ENCODE measurements around the gene MCC. TPM values are rescaled to one million over a fixed set of nuclear protein-coding genes. Genes with fewer than 3 reads are reported as not detected.

MCC gene
- total RNA-seq, 1 donor from 2014 or later = 47.9 TPM

DNA sequence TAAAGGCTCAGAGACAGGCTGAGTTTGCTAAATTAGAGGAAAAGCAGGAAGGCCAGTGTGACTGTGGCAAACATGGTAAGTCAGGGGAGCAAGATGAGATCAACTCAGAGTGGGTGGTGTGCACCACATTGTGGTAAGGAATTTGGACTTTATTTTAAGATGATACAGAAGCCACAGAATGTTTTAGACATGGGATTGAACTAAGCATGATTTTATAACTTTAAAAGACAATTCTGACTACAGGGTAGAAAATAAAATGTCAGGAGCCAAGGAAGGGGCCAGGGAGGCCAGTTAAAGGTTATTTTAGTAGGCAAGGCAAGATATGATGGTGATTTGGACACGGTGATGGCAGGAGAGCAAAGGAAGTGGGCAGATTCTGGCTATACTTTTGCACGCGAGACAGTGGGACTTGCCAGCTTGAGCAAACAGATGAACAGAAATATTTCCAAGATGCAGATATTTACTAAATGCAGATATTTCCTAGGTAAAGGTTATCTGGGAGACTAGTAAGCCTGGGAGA is 107.4 kb downstream of the MCC start:
- peaks cover 8% of the 10 kb centered on the region for H3K4me1 ChIP-seq
- intact Hi-C loops (cut with DNase I) = no loop called here
- no peak for DNase-seq (ENCODE audit: extremely low spot score in 2 of 2)
- no peaks in the 10 kb centered on the region for H3K27me3 ChIP-seq
- H3K9me3 ChIP-seq = no peaks in the 10 kb centered on the region
- H3K27ac ChIP-seq = no peak overlapping the region
- no peak for TF ChIP-seq POLR2AphosphoS5 (IDR thresholded peaks at IDR 0.05; ENCODE audit: insufficient read depth in 1 of 2, low read depth in 1 of 2)
- TF ChIP-seq POLR2A (IDR thresholded peaks at IDR 0.05) = no peak
- TF ChIP-seq, protein P1, sequence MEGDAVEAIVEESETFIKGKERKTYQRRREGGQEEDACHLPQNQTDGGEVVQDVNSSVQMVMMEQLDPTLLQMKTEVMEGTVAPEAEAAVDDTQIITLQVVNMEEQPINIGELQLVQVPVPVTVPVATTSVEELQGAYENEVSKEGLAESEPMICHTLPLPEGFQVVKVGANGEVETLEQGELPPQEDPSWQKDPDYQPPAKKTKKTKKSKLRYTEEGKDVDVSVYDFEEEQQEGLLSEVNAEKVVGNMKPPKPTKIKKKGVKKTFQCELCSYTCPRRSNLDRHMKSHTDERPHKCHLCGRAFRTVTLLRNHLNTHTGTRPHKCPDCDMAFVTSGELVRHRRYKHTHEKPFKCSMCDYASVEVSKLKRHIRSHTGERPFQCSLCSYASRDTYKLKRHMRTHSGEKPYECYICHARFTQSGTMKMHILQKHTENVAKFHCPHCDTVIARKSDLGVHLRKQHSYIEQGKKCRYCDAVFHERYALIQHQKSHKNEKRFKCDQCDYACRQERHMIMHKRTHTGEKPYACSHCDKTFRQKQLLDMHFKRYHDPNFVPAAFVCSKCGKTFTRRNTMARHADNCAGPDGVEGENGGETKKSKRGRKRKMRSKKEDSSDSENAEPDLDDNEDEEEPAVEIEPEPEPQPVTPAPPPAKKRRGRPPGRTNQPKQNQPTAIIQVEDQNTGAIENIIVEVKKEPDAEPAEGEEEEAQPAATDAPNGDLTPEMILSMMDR (IDR thresholded peaks at IDR 0.05) = no peak
- H3K36me3 ChIP-seq = no peaks in the 10 kb centered on the region
- no peak overlapping the region for H3K4me3 ChIP-seq

DNA sequence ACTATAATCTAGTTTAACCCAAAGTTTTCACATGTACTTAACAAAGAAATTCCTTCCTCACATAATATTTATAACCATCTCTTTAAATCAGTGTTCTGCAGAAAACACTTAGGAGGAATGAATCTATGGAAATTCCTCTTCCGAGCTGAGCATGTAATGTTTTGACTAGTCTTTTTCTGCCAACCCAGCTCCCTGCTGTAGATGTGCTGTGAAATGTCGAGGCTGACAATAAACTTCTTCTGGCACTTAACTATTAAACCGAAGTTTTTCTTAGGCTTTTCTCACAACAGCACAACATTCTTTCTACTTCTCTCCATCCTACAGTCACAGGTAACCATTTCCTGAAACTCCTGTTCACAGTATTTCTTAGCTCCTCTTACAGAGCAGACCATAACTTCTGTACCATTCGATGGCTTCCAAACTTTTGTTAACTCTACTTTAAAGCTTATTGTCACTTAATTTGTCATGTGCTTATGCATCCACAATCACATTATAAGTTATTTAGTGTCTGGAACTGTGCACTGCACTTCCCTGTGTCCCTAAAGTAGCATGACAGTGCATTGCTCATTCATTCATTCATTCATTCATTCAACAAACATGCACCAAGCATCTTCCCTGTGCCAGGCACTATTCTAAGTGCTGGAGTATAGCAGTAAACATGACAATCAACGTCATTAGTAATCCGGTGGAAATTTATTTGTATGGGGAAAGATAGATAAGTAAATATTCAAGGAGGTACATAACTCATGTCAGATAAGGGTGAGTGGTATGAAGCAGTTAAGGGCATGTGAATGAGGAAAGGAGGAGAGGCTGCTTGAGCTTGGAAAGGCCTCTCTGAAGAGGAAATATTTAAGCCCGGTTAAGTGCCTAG is 108.1 kb downstream of the MCC start:
- TF ChIP-seq POLR2AphosphoS5 (IDR thresholded peaks at IDR 0.05; ENCODE audit: insufficient read depth in 1 of 2, low read depth in 1 of 2) (no peak), POLR2A (IDR thresholded peaks at IDR 0.05) (no peak)
- TF ChIP-seq, protein P1 (IDR thresholded peaks at IDR 0.05) = no peak
- H3K27me3 ChIP-seq = no peaks in the 10 kb centered on the region
- H3K4me3 ChIP-seq = no peak overlapping the region
- H3K36me3 ChIP-seq = no peaks in the 10 kb centered on the region
- H3K4me1 ChIP-seq = peaks cover 8% of the 10 kb centered on the region
- no peak for DNase-seq (ENCODE audit: extremely low spot score in 2 of 2)
- no peaks in the 10 kb centered on the region for H3K9me3 ChIP-seq
- intact Hi-C loops (cut with DNase I) = no loop called here
- no peak overlapping the region for H3K27ac ChIP-seq

DNA sequence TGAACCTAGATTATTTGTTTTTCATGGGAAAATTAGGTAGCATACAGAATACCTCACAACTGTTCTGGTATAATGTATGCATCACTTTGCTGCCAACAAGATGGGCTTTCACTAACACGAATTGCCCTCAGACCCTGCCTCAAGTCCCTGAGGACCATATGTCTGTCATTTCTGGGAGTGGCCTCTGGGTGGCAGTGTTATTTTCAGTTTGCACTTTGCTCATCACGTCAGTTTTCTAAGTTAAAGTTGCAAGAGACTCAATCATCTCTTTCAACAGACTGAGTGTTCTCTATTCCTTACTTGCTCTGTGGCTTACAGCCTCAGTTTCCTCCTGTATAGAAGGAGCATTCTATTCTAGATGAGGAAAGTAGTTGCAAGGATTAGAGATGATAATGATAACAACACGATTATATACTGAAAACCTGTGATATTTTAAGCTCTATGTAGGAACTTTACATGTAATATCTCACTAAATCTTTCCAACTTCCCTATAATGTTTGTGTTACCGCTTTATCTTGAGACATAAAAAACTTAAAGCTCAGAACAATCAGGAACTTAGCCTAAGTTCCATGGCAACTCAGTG is 109.2 kb downstream of the MCC start:
- no peak overlapping the region for H3K27ac ChIP-seq
- no peak for DNase-seq (ENCODE audit: extremely low spot score in 2 of 2)
- intact Hi-C loops (cut with DNase I) = no loop called here
- H3K27me3 ChIP-seq = no peaks in the 10 kb centered on the region
- no peak overlapping the region for H3K4me3 ChIP-seq
- TF ChIP-seq, protein P1 (IDR thresholded peaks at IDR 0.05) = peak; percentile 42 to 64 (median 63)
- no peak for TF ChIP-seq POLR2A (IDR thresholded peaks at IDR 0.05)
- peak in 1 of 2 donors; percentile 18 for TF ChIP-seq POLR2AphosphoS5 (IDR thresholded peaks at IDR 0.05; ENCODE audit: insufficient read depth in 1 of 2, low read depth in 1 of 2)
- no peaks in the 10 kb centered on the region for H3K9me3 ChIP-seq
- H3K4me1 ChIP-seq = peaks cover 8% of the 10 kb centered on the region
- H3K36me3 ChIP-seq = no peaks in the 10 kb centered on the region

DNA sequence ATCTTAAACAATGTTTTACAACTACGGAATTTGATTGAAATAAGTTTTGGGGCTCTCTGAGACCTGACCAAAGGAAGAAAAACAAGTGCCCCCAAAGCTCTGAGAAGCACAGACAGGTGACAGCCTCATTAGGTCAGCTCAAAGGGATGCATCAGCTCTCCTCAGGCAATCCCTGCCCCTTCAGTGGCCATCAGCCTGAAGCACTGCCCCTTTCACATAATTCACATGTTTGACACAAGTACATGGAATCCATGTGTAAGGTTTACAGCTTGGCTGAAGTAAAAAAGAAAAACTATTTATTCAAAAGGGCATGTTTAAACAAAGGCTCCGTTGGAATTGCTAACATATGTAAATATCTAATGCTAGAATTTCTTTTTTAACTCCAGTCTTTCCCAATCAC is 109.7 kb downstream of the MCC start:
- intact Hi-C loops (cut with DNase I) = no loop called here
- H3K4me3 ChIP-seq = no peak overlapping the region
- TF ChIP-seq, protein P1 (IDR thresholded peaks at IDR 0.05) = no peak
- TF ChIP-seq POLR2AphosphoS5 (IDR thresholded peaks at IDR 0.05; ENCODE audit: insufficient read depth in 1 of 2, low read depth in 1 of 2) = no peak
- TF ChIP-seq POLR2A (IDR thresholded peaks at IDR 0.05) = no peak
- no peaks in the 10 kb centered on the region for H3K27me3 ChIP-seq
- DNase-seq (ENCODE audit: extremely low spot score in 2 of 2) = no peak
- peaks cover 8% of the 10 kb centered on the region for H3K4me1 ChIP-seq
- H3K27ac ChIP-seq = no peak overlapping the region
- H3K36me3 ChIP-seq = no peaks in the 10 kb centered on the region
- H3K9me3 ChIP-seq = no peaks in the 10 kb centered on the region
